Hepatocyte (in vitro differentiated cells): Measurements from ENCODE around the gene CD99L2.

Experiments
- CTCF ChIP-seq: fragments of 200-600 bp; sonication (generic); IDR thresholded peaks from 2 replicates; pipeline ENCODE4 v1.5.1; 2016; ENCODE audit warnings: antibody characterized with exemption, mild to moderate bottlenecking; ENCODE audit not compliant: poor library complexity
- EZH2 ChIP-seq: fragments of 200-600 bp; sonication (generic); IDR thresholded peaks from 2 replicates; pipeline ENCODE4 v1.6.1; 2016; ENCODE audit warnings: antibody characterized with exemption, mild to moderate bottlenecking, borderline replicate concordance

- TF ChIP-seq EZH2 (no peak), CTCF (no peak)
These were observed 49.5 kb downstream of the CD99L2 start for GRCh38 chrX:150848914-150849365.
